Activated CD4-positive, alpha-beta T cell treated with anti-CD3 and anti-CD28 coated beads, Interleukin-2, amount 10 ng/mL, durations not matched to agents 24 days and 14 days (primary cell): ENCODE measurements around the gene PRR7. TPM values are rescaled to one million over a fixed set of nuclear protein-coding genes. Genes with fewer than 3 reads are reported as not detected.
"Not testable (repeated sequence)": the region's sequence is repeated elsewhere in the genome, so short reads cannot be mapped to it uniquely, and the experiment has no call there.

Source experiments
- DNase-seq: peaks from one replicate; pipeline ENCODE4 v3.0.0; 2022
- H3K27ac Mint-ChIP-seq: one replicate; pipeline ENCODE4 v1.8.0; 2022; ENCODE audit warnings: mild to moderate bottlenecking, mixed read lengths
- H3K27me3 Mint-ChIP-seq: one replicate; pipeline ENCODE4 v1.8.0; 2022; ENCODE audit warnings: mixed read lengths
- H3K36me3 Mint-ChIP-seq: one replicate; pipeline ENCODE4 v1.8.0; 2022; ENCODE audit warnings: low read depth, mild to moderate bottlenecking, mixed read lengths
- H3K4me1 Mint-ChIP-seq: one replicate; pipeline ENCODE4 v1.8.0; 2021; ENCODE audit warnings: mixed read lengths
- H3K4me3 Mint-ChIP-seq: one replicate; pipeline ENCODE4 v1.8.0; 2022; ENCODE audit warnings: mild to moderate bottlenecking, moderate library complexity, mixed read lengths
- H3K9me3 Mint-ChIP-seq: one replicate; pipeline ENCODE4 v1.8.0; 2021; ENCODE audit warnings: mixed read lengths
- intact Hi-C: fragments of 100-400 bp; cut with micrococcal nuclease; formaldehyde crosslinking; loops from one replicate; pipeline ENCODE4 v1.15.1; 2023
- total RNA-seq: library from RNA; stranded (reverse); gene quantifications from 2 replicates; pipeline ENCODE4 v1.2.3, GENCODE V29; 2022

Gene PRR7
- total RNA-seq, 1 donor from 2014 or later, result 13.6 TPM

GRCh38 chr5:177410575-177410974 lies 36.0 kb upstream of the PRR7 start:
- Mint-ChIP-seq H3K27me3 (peaks cover 8% of the 10 kb centered on the region), H3K36me3 (no peaks in the 10 kb centered on the region), H3K4me1 (peaks cover 24% of the 10 kb centered on the region), H3K9me3 (no peaks in the 10 kb centered on the region), H3K4me3 (no peak overlapping the region), H3K27ac (no peak overlapping the region)
- no peak for DNase-seq
- intact Hi-C loops, result no loop called here

- Mint-ChIP-seq H3K4me1 (peaks cover 24% of the 10 kb centered on the region), H3K4me3 (no peak overlapping the region)
- no peak for DNase-seq
Observed at GRCh38 chr5:177412603-177413233, 33.9 kb upstream of the PRR7 start.

GRCh38 chr5:177414481-177414880 lies 32.1 kb upstream of the PRR7 start:
- no peak for DNase-seq
- H3K4me1 Mint-ChIP-seq, result peaks cover 24% of the 10 kb centered on the region
- intact Hi-C loops, result no loop called here
- no peaks in the 10 kb centered on the region for H3K9me3 Mint-ChIP-seq
- no peak overlapping the region for H3K4me3 Mint-ChIP-seq
- H3K27ac Mint-ChIP-seq, result no peak overlapping the region
- H3K27me3 Mint-ChIP-seq, result no peaks in the 10 kb centered on the region
- no peaks in the 10 kb centered on the region for H3K36me3 Mint-ChIP-seq

More at GRCh38 chr5:177412603-177413233, 33.9 kb upstream of the PRR7 start:
- Mint-ChIP-seq H3K27ac (no peak overlapping the region), H3K27me3 (peaks cover 2% of the 10 kb centered on the region), H3K36me3 (no peaks in the 10 kb centered on the region), H3K9me3 (no peaks in the 10 kb centered on the region)
- intact Hi-C loops, result no loop called here

- H3K36me3 Mint-ChIP-seq, intact Hi-C loops, H3K4me3 Mint-ChIP-seq, H3K27ac Mint-ChIP-seq, H3K27me3 Mint-ChIP-seq, H3K9me3 Mint-ChIP-seq, DNase-seq: not testable (repeated sequence)
- peaks cover 13% of the 10 kb centered on the region for H3K4me1 Mint-ChIP-seq
Observed at GRCh38 chr5:177417081-177417480, 29.5 kb upstream of the PRR7 start.

- H3K4me3 Mint-ChIP-seq, result no peak overlapping the region
- H3K4me1 Mint-ChIP-seq, result peaks cover 4% of the 10 kb centered on the region
- no peaks in the 10 kb centered on the region for H3K36me3 Mint-ChIP-seq
- no peaks in the 10 kb centered on the region for H3K9me3 Mint-ChIP-seq
- intact Hi-C loops, result no loop called here
- no peaks in the 10 kb centered on the region for H3K27me3 Mint-ChIP-seq
- no peak overlapping the region for H3K27ac Mint-ChIP-seq
- DNase-seq, result no peak
Observed at GRCh38 chr5:177419046-177419445, 27.6 kb upstream of the PRR7 start.

- H3K4me3 Mint-ChIP-seq, DNase-seq, intact Hi-C loops, H3K27ac Mint-ChIP-seq, H3K27me3 Mint-ChIP-seq, H3K36me3 Mint-ChIP-seq, H3K9me3 Mint-ChIP-seq: not testable (repeated sequence)
- peaks cover 12% of the 10 kb centered on the region for H3K4me1 Mint-ChIP-seq
Observed at GRCh38 chr5:177420472-177420871, 26.1 kb upstream of the PRR7 start.

GRCh38 chr5:177421062-177421798 lies 25.4 kb upstream of the PRR7 start:
- no peaks in the 10 kb centered on the region for H3K9me3 Mint-ChIP-seq
- H3K4me3 Mint-ChIP-seq, result no peak overlapping the region
- intact Hi-C loops, result no loop called here
- no peak overlapping the region for H3K27ac Mint-ChIP-seq
- H3K36me3 Mint-ChIP-seq, result no peaks in the 10 kb centered on the region
- no peaks in the 10 kb centered on the region for H3K27me3 Mint-ChIP-seq
- H3K4me1 Mint-ChIP-seq, result peaks cover 17% of the 10 kb centered on the region
- DNase-seq, result no peak

- H3K4me3 Mint-ChIP-seq, result no peak overlapping the region
- no peaks in the 10 kb centered on the region for H3K27me3 Mint-ChIP-seq
- peaks cover 29% of the 10 kb centered on the region for H3K4me1 Mint-ChIP-seq
- no peak for DNase-seq
- peaks cover 10% of the 10 kb centered on the region for H3K36me3 Mint-ChIP-seq
- no peaks in the 10 kb centered on the region for H3K9me3 Mint-ChIP-seq
- H3K27ac Mint-ChIP-seq, result no peak overlapping the region
- intact Hi-C loops, result no loop called here
Observed at GRCh38 chr5:177423671-177424070, 22.9 kb upstream of the PRR7 start.

- intact Hi-C loops, result loop anchor here (5.0 kb wide), 1 partner anchor 418 kb away; the partner anchor contains the start of gene UIMC1
- Mint-ChIP-seq H3K4me1 (peaks cover 45% of the 10 kb centered on the region), H3K4me3 (peak overlapping the region; percentile 93), H3K27me3 (no peaks in the 10 kb centered on the region), H3K27ac (peak overlapping the region; percentile 98), H3K9me3 (no peaks in the 10 kb centered on the region), H3K36me3 (peaks cover 25% of the 10 kb centered on the region)
- DNase-seq, result no peak
Observed at GRCh38 chr5:177425196-177425800, 21.3 kb upstream of the PRR7 start.

GRCh38 chr5:177425801-177426565 lies 20.6 kb upstream of the PRR7 start:
- Mint-ChIP-seq H3K36me3 (peaks cover 30% of the 10 kb centered on the region), H3K27me3 (no peaks in the 10 kb centered on the region), H3K9me3 (no peaks in the 10 kb centered on the region), H3K4me3 (peak overlapping the region; percentile 93), H3K27ac (peak overlapping the region; percentile 98), H3K4me1 (peaks cover 52% of the 10 kb centered on the region)
- peak; percentile 100 for DNase-seq
- intact Hi-C loops, result loop anchor here (1.0 to 5.0 kb wide), 6 partner anchors 29 to 419 kb away; partner anchors contain the start of genes PDLIM7 and UIMC1

GRCh38 chr5:177426566-177427210 lies 19.9 kb upstream of the PRR7 start, which contains the start of gene GRK6:
Gene GRK6 (plus strand): TSS chr5:177426676. CDS start chr5:177426846, 170 bp downstream.
- Mint-ChIP-seq H3K36me3 (peaks cover 35% of the 10 kb centered on the region), H3K4me3 (peak within 1 kb of the TSS; percentile 96), H3K4me1 (peaks cover 59% of the 10 kb centered on the region), H3K27ac (peak within 1 kb of the TSS; percentile 98), H3K9me3 (no peaks in the 10 kb centered on the region), H3K27me3 (no peaks in the 10 kb centered on the region)
- intact Hi-C loops, result loop anchor here (1.0 to 5.0 kb wide), 6 partner anchors 29 to 419 kb away; partner anchors contain the start of genes PDLIM7 and UIMC1
- peak; percentile 93 for DNase-seq

GRCh38 chr5:177427211-177427822 lies 19.3 kb upstream of the PRR7 start:
- Mint-ChIP-seq H3K4me3 (peak overlapping the region; percentile 96), H3K36me3 (peaks cover 39% of the 10 kb centered on the region), H3K27ac (peak overlapping the region; percentile 94), H3K4me1 (peaks cover 63% of the 10 kb centered on the region), H3K9me3 (no peaks in the 10 kb centered on the region), H3K27me3 (no peaks in the 10 kb centered on the region)
- DNase-seq, result no peak
- intact Hi-C loops, result loop anchor here (2.0 to 5.0 kb wide), 2 partner anchors 63 to 420 kb away; partner anchors contain the start of gene UIMC1
